T-helper 2 cell (primary cell): Measurements from ENCODE around the gene PLEKHA6.

Experiments used
- DNase-seq, 5 experiments: peaks; one replicate each; pipeline versions ENCODE4 v3.0.0 to v3.0.0-alpha.2; 2012 to 2022

The PLEKHA6 gene

GRCh38 chr1:204203206-204203767 lies 156.4 kb downstream of the PLEKHA6 start:
- DNase-seq = no peak

DNA sequence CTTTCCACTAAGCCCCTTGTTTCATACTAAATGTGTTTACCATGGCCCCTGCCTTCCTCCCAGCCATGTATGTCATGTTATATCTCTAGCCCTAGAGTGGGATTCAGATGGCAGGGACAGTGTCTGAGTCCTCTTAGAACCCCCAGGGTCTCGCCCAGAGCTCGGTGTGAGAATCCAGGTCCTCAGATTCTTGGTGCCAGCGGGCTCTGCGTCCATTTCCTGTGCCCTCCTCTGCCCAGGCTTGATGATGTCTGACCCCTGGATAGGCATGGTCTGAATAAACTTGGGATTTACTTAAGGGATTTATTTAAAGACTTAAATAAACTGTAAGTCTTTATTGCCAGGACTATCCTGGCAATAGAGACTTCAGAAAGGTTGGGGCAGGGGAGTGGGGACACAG lies 157.2 kb downstream of the PLEKHA6 start:
- DNase-seq = no peak

DNA sequence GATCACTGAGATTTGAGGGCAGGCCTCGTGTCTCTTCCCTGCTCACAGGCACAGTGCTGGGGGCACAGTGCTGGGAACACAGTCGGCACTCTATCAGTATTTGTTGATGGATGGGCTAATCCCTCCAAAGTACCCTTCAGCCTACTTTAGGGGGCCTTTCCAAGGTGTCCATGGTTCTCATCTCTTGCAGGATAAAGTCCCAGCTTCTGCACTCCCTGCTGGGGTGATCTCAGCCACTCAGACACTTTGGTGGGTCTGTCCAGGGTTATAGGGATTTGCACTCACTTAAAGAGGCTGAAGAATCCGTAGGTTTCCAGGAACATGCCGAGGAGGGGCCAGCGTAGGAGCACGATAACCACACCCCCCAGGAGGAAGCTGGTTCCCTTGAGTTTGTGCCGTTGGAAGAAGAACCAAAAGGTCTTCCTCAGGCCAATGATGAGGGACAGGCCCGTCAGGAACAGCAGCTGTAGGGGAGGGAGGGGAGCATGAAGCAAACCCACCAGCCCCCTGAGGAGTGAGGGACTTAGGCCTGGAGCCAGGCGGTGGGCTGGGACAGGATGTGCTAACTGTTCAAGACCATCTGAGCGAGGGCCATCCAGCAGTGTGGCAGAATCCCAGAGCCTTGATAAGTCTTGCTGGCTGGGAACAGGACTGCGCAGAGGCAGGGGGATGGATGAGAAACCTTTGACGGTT lies 158.2 kb downstream of the PLEKHA6 start:
- DNase-seq = no peak

DNA sequence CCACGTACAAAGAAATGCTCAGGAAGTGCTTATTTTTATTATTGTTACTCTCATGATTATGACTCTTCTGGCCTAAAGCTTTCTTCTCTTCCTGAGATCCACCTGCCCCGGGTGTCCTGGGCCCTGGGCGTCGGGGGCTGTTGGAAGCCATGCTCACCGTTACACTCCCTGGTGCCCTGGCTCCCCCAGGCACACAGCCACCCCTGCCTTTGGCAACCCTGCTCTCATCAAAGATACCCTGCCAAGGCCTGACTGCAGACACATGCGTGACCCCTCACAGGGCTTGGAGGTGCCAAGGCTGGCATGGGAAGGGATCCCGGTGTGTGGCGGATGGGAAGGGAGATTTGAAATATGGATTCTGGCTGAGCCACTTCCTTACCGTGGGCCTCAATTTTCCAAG lies 160.2 kb downstream of the PLEKHA6 start:
- DNase-seq = no peak

DNA sequence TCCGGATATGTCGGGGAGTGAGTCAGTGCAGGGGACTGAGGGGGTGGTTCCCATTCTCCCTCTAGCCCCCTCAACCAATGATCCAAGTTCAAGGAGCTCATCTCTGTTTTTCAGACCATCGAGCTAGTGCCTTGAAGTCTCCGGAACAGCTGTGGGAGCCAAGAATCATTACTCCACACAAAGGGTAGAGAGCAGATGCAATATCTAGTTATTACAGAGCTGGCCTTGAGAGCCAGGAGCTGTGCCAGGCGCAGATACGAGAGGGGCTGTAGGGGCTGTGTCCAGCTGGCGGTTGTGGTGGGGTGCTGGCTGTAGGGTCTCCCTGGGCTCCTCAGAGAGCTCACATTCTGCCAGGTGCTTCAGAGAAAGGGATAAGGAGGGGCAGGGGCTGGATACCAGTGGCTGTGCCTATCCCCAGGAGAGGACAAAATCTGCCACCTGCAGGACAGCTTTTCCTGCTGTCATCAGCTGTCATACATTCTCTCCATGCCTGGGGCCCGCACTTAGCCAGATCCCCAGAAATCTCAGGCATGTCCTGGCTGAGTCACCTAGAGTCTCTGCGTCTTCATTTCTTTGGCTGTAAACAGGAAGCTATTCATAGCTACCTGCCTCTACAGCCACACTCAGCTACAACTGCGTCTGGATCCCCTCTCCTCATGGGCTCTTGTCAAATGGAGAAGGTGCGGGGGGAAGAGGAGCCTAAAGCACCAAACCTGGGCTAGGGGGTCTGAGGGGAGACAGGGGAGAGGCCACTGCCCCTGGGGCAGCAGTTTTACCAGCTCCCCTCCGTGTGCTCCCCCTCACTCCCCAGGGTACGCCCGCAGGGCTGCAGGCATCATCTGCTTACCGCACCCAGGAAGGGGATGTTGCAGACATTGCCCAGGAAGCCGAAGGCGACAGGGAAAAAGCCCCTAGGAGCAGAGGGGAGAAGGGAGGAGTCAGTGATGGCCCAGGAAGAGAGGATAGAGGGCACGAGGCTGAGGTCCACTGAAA lies 161.1 kb downstream of the PLEKHA6 start:
- no peak for DNase-seq

- no peak for DNase-seq
These were observed 162.7 kb downstream of the PLEKHA6 start for GRCh38 chr1:204197068-204197467.

- DNase-seq = no peak
These were observed 163.5 kb downstream of the PLEKHA6 start, which contains the start of gene KISS1 for GRCh38 chr1:204196068-204196795. KISS1 (minus strand) TSS chr1:204196491; CDS start chr1:204192876, 3,615 bp downstream.

DNA sequence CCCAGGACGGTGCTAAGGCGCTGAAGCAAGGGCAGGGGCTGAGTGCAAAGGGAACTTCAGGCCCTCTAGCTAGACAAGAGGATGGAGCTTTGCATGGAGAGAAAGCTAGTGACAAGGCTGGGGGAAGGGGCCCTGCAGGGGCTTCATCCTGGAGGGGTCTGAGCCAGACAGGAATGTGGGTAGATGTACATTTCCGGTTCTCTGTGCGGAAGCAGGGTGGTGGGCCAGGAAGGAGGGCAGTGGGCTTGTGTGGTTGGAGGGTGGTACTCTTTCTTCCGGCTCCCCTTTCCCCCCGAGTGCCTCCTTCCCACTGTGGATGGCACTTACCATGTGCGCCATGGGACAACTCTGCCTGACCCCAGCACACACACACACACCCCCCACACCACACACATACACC lies 165.0 kb downstream of the PLEKHA6 start:
- DNase-seq = no peak

- no peak for DNase-seq
These were observed 165.6 kb downstream of the PLEKHA6 start for GRCh38 chr1:204194080-204194479.

DNA sequence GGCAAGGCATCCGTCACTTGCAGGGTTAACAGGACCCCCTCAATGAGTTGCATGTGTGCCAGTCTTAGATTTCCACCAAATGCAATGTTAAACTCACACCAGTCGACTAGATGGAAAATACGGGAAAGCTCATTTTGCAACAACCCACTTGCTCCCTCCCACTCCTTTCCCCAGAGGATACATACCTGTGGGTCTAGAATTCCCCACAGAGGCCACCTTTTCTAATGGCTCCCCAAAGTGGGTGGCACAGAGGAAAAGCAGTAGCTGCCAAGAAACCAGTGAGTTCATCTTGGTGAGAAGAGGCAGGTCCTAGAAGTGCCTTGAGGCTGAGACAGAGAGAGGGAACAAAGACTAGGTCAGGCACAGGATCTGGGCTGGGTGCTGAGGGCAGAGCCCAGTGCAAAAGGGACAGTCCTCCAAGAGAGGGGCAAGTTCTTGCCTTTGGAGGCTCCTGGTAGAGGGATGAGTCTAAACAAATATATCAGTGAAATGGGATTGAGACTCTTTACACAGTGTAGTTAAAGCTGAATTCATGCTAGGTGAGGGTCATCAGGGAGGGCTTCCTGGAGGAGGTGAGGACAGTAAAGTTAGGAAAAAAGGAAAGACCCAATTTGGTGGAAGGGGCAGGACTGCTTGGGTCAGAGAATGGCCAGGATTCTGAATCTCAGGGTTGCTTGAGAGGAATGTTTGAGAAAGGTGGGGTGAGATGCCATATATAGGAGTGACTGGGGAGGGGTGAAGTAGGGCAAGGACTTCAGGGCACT lies 167.0 kb downstream of the PLEKHA6 start:
- no peak for DNase-seq

DNA sequence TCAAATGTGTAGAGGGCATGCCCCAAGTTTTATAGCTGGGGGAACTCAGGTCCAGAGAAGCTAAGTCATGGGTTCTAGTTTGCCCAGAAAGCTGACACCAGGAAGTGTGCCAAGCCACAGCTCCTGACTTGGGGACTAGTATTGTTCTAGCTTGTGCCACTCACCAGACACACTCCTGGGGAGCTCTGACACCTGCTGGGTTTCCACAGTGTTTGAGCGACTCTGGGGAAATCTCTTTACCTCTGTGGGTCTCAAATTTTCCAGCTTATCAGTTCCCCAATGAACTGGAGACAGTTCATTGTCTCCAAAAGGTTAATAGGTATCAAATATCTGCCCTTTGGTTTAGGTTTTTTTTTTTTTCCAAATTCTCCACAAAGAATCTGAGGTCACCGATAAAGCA lies 167.7 kb downstream of the PLEKHA6 start:
- no peak for DNase-seq

DNA sequence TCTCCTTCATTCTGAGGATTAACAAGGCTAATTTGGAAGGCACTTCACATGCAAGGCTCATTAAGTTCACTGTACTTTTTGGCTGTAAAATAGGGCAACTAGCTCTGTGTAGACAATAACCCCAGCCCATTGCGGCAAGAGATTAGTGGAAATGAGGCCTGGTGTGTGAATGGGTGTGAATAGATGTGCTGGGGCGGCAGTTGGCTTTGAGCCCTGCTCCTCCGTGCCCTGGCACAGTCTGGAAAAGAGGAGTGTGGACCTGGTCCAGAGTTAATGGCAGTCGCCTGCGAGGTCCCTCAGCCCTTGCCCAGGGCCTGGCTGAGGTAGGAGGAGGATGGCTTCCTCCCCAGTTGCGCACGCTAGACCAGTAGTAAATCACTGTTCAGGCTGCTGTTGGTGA lies 168.3 kb downstream of the PLEKHA6 start:
- DNase-seq = no peak

GRCh38 chr1:204190212-204191211 lies 169.2 kb downstream of the PLEKHA6 start:
- peak in 2 of 5 experiments; percentile 14 to 22 for DNase-seq

DNA sequence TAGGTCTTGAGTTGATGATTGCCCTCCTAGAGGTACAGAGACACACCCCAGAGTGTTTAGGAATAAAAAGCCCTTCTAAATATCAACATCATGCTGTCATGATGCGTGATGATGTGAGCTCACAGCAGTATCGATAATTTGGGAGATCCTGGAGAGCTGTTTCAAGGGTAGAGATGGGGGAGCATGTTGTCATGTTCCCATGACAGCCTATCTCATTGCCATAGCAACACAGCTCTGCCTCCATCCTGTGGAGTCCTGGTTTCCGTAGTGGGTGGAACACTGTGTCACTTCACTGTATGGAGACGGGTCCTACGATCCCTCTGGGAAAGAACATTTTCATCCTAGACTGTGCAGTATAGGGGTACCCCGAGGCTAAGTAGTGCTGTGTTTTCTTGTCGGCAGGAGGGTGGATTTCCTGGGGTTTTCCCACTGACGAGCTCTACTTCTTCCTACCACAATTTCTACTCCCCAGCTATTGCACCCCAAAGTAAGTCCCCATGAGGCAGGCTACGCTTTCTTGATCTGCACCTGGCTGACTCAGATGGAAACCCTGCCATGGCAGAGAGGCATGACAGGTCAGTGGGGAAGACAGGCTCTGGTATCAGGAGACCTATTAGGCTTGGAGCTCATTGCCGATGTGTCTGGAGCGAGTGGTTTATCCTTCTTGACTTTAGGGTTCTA lies 170.6 kb downstream of the PLEKHA6 start:
- no peak for DNase-seq

- DNase-seq = no peak
These were observed 173.1 kb downstream of the PLEKHA6 start for GRCh38 chr1:204186597-204186996.

GRCh38 chr1:204181116-204181515 lies 178.6 kb downstream of the PLEKHA6 start:
- no peak for DNase-seq

- no peak for DNase-seq
These were observed 179.6 kb downstream of the PLEKHA6 start for GRCh38 chr1:204180133-204180532.

GRCh38 chr1:204178487-204179281 lies 181.0 kb downstream of the PLEKHA6 start:
- no peak for DNase-seq

- no peak for DNase-seq
These were observed 182.6 kb downstream of the PLEKHA6 start for GRCh38 chr1:204177133-204177532.
